K562 (cell line): ENCODE measurements around the gene SLC66A2. TPM values are rescaled to one million over a fixed set of nuclear protein-coding genes. Genes with fewer than 3 reads are reported as not detected.

Experiments
- BCLAF1 ChIP-seq, 2 experiments: fragments of 450-650 bp in 1 of 2; IDR thresholded peaks; 2 replicates each; pipeline ENCODE4 v1.6.1; 2011 to 2017; ENCODE audit warnings: low read depth in 2 of 2, antibody characterized with exemption in 1 of 2, borderline replicate concordance in 1 of 2, low read length in 1 of 2, mild to moderate bottlenecking in 1 of 2, mixed read lengths in 1 of 2; ENCODE audit not compliant: control insufficient read depth in 1 of 2
- EGR1 ChIP-seq: fragments of 450-650 bp; conservative IDR thresholded peaks from 2 replicates; pipeline ENCODE4 v1.6.1; 2017; ENCODE audit warnings: mild to moderate bottlenecking
- GMEB1 ChIP-seq: fragments of 250-450 bp; sonication (Bioruptor Pico); IDR thresholded peaks from 2 replicates; pipeline ENCODE4 v1.4.0; 2020; ENCODE audit warnings: mild to moderate bottlenecking
- HIVEP1 ChIP-seq: fragments of 250-450 bp; sonication (Bioruptor Pico); IDR thresholded peaks from 2 replicates; pipeline ENCODE4 v1.4.0; 2020; ENCODE audit warnings: mild to moderate bottlenecking
- NRF1 ChIP-seq, 2 experiments: fragments of 450-650 bp; IDR thresholded peaks in 1 of 2; conservative IDR thresholded peaks in 1 of 2; 2 replicates each; pipeline ENCODE4 v1.6.1; 2014; ENCODE audit warnings: mild to moderate bottlenecking in 2 of 2
- NUFIP1 ChIP-seq: fragments of 450-650 bp; IDR thresholded peaks from 2 replicates; pipeline ENCODE4 v1.6.1; 2018; ENCODE audit not compliant: partially characterized antibody
- POLR2G ChIP-seq: fragments of 200-400 bp; formaldehyde crosslinking; IDR thresholded peaks from 2 replicates; pipeline ENCODE4 v1.6.1; 2017; ENCODE audit warnings: low read depth, mild to moderate bottlenecking, antibody characterized with exemption, low read length, moderate library complexity
- RB1 ChIP-seq: fragments of 450-650 bp; IDR thresholded peaks from 2 replicates; pipeline ENCODE4 v1.6.1; 2017; ENCODE audit warnings: low read depth, mild to moderate bottlenecking
- RBFOX2 ChIP-seq: fragments of 200-400 bp; formaldehyde crosslinking; IDR thresholded peaks from 2 replicates; pipeline ENCODE4 v1.6.1; 2017; ENCODE audit warnings: low read depth, mild to moderate bottlenecking, low read length, moderate library complexity
- RBM25 ChIP-seq: fragments of 200-400 bp; formaldehyde crosslinking; IDR thresholded peaks from 2 replicates; pipeline ENCODE4 v1.6.1; 2018; ENCODE audit warnings: low read length, low read depth, moderate library complexity; ENCODE audit not compliant: severe bottlenecking
- RBM34 ChIP-seq: fragments of 200-400 bp; formaldehyde crosslinking; IDR thresholded peaks from 2 replicates; pipeline ENCODE4 v1.6.1; 2018; ENCODE audit warnings: low read length, borderline replicate concordance; ENCODE audit not compliant: insufficient read depth
- WHSC1 ChIP-seq: IDR thresholded peaks from one replicate; pipeline ENCODE4 v1.6.1; 2012; ENCODE audit warnings: low read length, control low read depth, inconsistent platforms
- ZBTB7A ChIP-seq: IDR thresholded peaks from 2 replicates; pipeline ENCODE4 v1.6.1; 2011; ENCODE audit warnings: low read depth, mild to moderate bottlenecking, low read length, moderate library complexity, borderline replicate concordance; ENCODE audit not compliant: control insufficient read depth
- ZNF764 ChIP-seq: fragments of 250-450 bp; sonication (Bioruptor Pico); IDR thresholded peaks from 2 replicates; pipeline ENCODE4 v1.4.0; 2020; ENCODE audit warnings: low read depth, mild to moderate bottlenecking, moderate library complexity
- ZNF830 ChIP-seq: fragments of 250-450 bp; sonication (Bioruptor Pico); IDR thresholded peaks from 2 replicates; pipeline ENCODE4 v1.5.0; 2021; ENCODE audit warnings: mild to moderate bottlenecking
- ZSCAN32 ChIP-seq: fragments of 450-650 bp; formaldehyde crosslinking; IDR thresholded peaks from 2 replicates; pipeline ENCODE4 v1.4.0; 2020; ENCODE audit warnings: mild to moderate bottlenecking, moderate library complexity
- polyA plus RNA-seq, 8 experiments: library from polyadenylated mRNA; depleted of rRNA in 4 of 8; stranded (reverse) in 5 of 8; unstranded in 3 of 8; fragments of >200 nt; fragmentation: Nextera tagmentation in 2 of 8; fragmentation: Illumina TruSeq in 1 of 8; extraction: Ambion mirVana in 2 of 8; extraction: Trizol in 1 of 8; gene quantifications; 2 replicates each; pipeline versions ENCODE4 v1.2.1 to v1.2.3, GENCODE V29; 2011 to 2014; ENCODE audit warnings: inconsistent platforms in 1 of 8, missing spikeins in 1 of 8
- total RNA-seq, 7 experiments: library from RNA; depleted of rRNA in 6 of 7; stranded (reverse); fragments of >200 nt in 6 of 7; fragmentation: Illumina TruSeq in 2 of 7; extraction: Trizol in 2 of 7; gene quantifications; 2 replicates each; pipeline versions ENCODE4 v1.2.1 to v1.2.3, GENCODE V29; 2011 to 2021; ENCODE audit warnings: low replicate concordance in 1 of 7

The SLC66A2 gene
- total and polyA plus RNA-seq, 9 of the 15 experiments (the other 6 are each of a cell fraction or from before 2014, with no cell fraction given) = 0.25 to 17.5 (median 5.6) TPM

- TF ChIP-seq EGR1 (peak; percentile 36), RBFOX2 (peak; percentile 61), ZNF764 (CRISPR knock-in tag) (no peak), BCLAF1 (IDR thresholded peaks at IDR 0.05; ENCODE audit: borderline replicate concordance in 1 of 2, control insufficient read depth in 1 of 2, low read depth in 2 of 2, low read length in 1 of 2) (no peak), POLR2G (peak; percentile 79), NRF1 (conservative IDR thresholded peaks at IDR 0.05 in 1 of 2, IDR thresholded peaks at IDR 0.05 in 1 of 2) (peak; percentile 60 to 63; a peak in 2 of 4 replicates), HIVEP1 (CRISPR knock-in tag) (no peak), ZNF830 (CRISPR knock-in tag) (no peak), RB1 (0 out of 2 replicates have a peak, but pooled peaks have one; percentile 46), RBM34 (no peak), WHSC1 (no peak), RBM25 (no peak), GMEB1 (CRISPR knock-in tag) (peak; percentile 87), ZBTB7A (peak; percentile 52; the same call in 1 of the 2 replicates), NUFIP1 (no peak), ZSCAN32 (CRISPR knock-in tag) (no peak)
Measured at GRCh38 chr18:79951545-79952455, at the start of gene SLC66A2 (continued).
